NCI-H2227 treated with DMSO at 0.1 percent for 48 hours (cell line): ENCODE results near the gene ITPRID2.
"Not testable (repeated sequence)": the region's sequence is repeated elsewhere in the genome, so short reads cannot be mapped to it uniquely, and the experiment has no call there.

Experiments
- DNase-seq: peaks from one replicate; lab custom pipeline; 2025; lab: John Stamatoyannopoulos, UW

Gene ITPRID2

DNA sequence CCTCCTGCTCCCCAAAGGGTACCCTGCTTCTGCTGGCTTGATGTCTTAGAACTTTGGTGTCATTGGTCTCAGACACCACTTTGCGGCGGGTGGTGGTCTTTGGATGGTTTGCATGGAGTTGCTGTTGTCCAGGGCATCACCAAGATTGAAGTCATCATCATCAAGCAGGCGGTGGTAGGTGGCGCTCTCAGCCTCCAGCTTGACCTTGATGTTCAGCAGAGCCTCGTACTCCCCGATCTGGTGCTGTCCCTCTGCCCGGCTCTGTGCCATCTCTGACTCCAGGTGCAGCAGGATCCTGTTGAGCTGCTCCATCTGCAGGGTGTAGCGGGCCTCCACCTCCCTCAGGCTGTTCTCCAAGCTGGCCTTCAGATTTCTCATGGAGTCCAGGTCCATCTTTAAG is 69.6 kb downstream of the ITPRID2 start:
- DNase-seq: not testable (repeated sequence)

DNA sequence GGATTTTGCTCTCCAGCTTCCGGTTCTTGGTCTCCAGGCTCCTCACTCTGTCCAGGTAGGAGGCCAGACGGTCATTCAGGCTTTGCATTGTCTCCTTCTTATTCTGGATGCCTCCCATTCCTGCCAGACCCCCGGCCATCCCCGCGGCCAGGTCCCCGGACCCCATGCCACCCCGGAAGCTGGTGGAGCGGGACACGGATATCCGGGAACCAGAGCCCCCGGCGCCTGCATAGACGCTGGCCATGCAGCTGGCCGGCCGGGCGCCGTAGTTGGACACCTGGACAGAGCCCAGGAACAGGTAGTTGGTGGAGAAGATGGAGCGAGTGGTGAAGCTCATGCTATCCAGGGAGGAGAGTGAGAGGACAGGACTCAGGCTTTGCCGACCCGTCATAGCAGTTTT is 70.6 kb downstream of the ITPRID2 start:
- DNase-seq: no peak

DNA sequence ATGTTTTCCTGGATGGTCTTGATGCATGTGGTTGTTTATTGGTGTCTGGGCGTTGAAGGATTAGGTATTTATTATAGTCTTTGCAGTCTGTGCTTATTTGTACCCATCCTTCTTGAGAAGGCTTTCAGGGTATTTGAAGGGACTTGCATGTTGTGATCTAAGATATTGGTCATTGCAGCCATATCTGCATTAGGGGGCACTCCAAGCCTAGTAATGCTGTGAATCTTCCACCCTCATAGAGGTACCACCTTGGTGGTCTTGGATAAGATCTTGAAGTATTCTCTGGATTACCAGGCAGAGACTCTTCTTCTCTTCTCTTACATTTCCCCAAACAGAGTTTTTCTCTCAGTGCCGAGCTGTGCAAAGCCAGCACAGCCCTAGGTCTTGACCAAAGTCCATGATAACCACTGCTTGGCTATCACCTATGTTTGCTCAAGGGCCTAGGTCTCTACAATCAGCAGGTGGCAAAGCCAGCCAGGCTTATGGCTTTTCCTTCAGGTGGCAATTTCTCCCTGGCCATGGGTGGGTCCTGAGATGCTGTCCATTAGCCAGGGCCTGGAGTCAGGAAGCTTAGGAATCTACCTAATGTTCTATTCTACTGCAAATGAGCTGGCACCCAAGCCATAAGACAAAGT is 78.7 kb downstream of the ITPRID2 start:
- DNase-seq: no peak

DNA sequence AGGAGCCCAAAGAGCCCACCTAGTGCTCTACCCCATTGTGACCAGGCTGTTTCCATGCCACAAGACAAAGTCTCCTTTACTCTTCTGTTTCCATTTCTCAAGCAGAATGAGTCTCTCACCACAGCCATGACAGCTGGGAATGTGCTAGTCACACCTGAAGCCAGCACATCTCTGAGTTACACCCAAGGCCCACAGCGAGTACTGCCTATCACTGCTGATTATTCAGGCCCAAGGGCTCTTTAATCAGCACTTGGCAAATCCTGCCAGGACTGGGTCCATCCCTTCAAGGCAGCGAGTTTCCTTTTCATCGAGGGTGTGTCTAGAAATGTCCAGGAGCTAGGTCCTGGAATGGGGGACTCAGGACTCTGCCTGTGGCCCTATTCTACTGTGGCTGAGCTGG is 79.5 kb downstream of the ITPRID2 start:
- no peak for DNase-seq

DNA sequence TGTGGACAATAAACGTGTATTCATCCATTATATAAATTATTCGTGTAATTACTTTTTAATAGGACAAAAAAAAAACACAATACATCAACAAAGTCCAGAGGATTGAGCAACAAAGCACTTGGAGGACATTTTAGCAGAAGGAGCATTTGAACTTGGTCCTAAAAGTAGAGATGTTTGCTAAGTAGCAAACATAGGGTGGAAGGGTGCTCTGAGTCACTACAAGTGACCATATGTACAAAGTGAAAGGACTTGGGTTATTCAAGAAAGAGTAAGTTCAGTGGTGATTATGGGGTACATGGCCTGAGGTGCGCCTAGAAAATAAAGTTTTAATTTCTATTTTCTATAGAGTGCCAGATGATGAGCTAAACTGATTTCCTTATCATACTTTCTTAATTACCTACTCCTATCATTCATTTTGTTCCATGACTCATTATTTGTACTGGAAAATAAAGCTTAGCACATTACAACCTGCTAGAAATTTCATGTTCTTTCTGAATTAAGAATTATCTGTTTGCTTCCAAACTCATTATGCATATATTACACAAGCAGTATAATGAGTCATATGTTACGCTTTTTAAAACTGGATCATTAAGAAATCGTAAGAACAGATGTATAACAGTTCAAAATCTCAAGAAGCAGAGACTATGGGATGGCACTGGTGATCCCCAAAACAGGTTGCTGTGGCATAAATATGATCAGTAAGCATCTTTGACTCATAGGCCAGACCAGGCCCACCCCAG is 81.1 kb downstream of the ITPRID2 start:
- no peak for DNase-seq

DNA sequence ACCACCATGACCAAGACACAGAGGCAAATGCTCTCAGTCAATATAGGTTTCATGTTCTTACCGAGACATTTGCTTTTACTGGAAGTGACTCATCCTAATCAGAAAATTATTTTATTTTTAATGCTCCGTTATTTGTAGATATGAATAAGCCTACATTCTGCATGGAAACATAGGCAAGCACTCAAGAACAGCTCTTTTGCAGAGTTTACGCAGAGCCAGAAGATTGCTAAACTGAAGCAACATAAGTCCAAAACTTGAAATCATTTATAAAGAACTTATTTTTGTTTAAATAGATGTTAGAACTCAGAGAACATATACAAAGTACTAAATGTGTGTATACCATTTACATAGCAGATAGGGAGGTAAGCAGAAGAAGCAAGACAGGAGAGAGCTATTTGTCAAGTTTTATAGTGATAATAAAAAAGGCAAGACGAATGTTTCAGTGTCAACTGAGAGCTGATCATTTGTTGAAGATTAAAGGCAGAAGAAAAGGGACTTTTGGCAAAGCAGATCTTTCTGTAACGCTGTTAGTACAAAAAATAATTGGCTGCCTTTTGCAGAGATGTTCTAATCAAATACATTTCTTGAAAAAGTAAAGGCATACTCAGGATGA is 81.7 kb downstream of the ITPRID2 start:
- no peak for DNase-seq

DNA sequence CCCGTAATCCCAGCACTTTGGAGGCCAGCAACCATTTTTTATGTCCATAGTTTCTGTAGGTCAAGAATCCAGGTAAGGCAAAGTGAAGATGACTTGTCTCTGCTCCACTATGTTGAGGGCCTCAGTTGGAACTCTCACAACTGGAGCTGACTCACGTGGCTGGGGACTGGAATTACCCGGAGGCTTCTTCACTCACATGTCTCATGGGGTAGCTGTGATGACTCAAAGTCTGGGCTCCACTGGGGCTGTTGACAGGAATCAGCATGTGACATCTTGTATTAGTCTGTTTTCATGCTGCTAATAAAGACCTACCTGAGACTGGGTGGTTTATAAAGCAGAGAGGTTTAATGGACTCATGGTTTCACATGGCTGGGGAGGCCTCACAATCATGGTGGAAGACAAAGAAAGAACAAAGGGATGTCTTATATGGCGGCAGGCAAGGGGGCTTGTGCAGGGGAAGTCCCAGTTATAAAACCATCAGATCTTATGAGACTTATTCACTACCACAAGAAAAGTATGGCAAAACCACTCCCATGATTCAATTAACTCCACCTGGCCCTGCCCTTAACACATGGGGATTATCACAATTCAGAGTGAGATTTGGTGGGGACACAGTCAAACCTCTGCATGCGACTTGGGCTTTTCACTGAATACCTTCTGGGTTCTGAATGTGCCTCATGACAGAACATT is 86.3 kb downstream of the ITPRID2 start:
- no peak for DNase-seq

DNA sequence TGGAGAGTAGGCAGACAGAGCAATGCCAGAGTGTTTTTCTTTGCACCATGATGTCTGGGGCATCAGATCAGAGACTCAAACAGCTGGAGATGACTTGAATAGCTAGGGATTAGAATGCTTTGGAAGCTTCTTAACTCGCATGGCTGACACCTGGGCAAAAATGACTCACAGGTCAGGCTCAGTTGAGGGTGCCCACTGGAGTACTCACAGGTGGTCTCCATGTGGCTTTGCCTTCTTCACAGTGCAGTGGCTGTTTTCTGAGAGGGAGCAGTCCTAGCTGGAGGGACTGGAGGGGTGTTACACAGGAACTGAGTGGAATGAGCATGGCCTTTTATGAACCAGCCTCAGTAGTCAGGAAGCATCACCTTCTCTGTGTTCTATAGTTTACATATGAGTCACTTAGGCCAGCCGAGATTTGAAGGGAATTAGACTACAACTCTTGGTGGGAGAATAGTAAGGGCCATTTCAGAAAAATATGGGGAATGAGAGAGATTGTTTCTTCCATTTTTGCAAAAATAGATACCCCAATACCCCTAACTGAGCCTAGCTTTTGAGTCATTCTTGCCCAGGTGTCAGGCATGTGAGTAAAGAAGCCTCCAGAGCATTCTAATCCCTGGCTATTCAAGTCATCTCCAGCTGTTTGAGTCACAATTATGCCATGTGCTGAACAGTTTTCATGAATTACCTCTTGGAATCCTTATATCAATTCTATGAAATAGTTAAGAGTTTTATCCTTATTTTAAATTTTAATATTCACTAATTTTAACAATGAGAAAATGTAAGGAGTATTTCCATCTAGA is 87.0 kb downstream of the ITPRID2 start:
- DNase-seq: no peak
